ENCODE results near the gene ATP1A1.

DNA sequence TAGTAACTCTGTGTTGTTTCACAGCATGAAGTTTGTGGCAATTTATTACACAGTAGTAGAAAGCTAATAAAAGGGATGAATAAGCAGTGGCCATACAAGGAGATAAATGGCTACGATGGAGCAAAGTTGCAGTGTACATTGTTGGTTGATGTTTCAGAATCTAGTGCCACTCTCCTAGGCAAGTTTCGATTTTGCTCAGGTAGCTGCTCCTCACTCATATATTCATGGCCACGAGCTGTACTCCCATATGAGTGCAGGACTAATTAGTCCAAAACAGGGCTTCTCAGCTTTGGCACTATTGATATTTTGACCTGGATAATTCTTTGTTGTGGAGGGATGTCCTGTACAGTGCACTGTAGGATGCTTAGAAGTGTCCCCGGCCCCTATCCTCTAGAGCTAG, 30.0 kb upstream of the ATP1A1 start:
- TF ChIP-seq, protein P1, sequence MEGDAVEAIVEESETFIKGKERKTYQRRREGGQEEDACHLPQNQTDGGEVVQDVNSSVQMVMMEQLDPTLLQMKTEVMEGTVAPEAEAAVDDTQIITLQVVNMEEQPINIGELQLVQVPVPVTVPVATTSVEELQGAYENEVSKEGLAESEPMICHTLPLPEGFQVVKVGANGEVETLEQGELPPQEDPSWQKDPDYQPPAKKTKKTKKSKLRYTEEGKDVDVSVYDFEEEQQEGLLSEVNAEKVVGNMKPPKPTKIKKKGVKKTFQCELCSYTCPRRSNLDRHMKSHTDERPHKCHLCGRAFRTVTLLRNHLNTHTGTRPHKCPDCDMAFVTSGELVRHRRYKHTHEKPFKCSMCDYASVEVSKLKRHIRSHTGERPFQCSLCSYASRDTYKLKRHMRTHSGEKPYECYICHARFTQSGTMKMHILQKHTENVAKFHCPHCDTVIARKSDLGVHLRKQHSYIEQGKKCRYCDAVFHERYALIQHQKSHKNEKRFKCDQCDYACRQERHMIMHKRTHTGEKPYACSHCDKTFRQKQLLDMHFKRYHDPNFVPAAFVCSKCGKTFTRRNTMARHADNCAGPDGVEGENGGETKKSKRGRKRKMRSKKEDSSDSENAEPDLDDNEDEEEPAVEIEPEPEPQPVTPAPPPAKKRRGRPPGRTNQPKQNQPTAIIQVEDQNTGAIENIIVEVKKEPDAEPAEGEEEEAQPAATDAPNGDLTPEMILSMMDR (IDR thresholded peaks at IDR 0.05) = no peak
- no peak for TF ChIP-seq POLR2A (IDR thresholded peaks at IDR 0.05)

Measured in suprapubic skin (tissue), 3 donors.